T-cell (primary cell): Measurements from ENCODE around the gene BTBD1. TPM values are rescaled to one million over a fixed set of nuclear protein-coding genes. Genes with fewer than 3 reads are reported as not detected.

Experiments
- ATAC-seq, 4 experiments: fragments of 200-7000 bp in 3 of 4; fragments of 150-1000 bp in 1 of 4; cut with Tn5 transposase; replicated peaks in 1 of 4; 1 replicate in 3 of 4; 2 replicates in 1 of 4; pipeline ENCODE4 v1.10.0; 2021; ENCODE audit warnings: moderate library complexity in 3 of 4, mild to moderate bottlenecking in 2 of 4, moderate number of reproducible peaks in 1 of 4
- CTCF ChIA-PET, 2 donors: fragments of 300-600 bp; sonication (Branson Sonifier 250); formaldehyde crosslinking; loops; one replicate each; lab custom pipeline; 2022; ENCODE audit warnings: antibody characterized with exemption in 2 of 2; lab: Charles Lee
- POLR2A ChIA-PET, 2 donors: fragments of 300-600 bp; sonication (Branson Sonifier 250); formaldehyde crosslinking; loops; one replicate each; lab custom pipeline; 2022; ENCODE audit warnings: antibody characterized with exemption in 2 of 2; lab: Charles Lee
- DNase-seq, 35 experiments: peaks; one replicate each; pipeline versions ENCODE4 v3.0.0 to v3.0.0-alpha.2; 2013 to 2023
- H3K27ac ChIP-seq: one replicate; pipeline ENCODE4 v1.5.1; 2013; ENCODE audit warnings: low read length
- H3K27me3 ChIP-seq, 2 experiments: replicated peaks in 1 of 2; 1 replicate in 1 of 2; 2 replicates in 1 of 2; pipeline versions ENCODE4 v1.6.1 to v1.7.0; 2013; ENCODE audit warnings: low read length in 1 of 2, mixed read lengths in 1 of 2; ENCODE audit not compliant: control insufficient read depth in 2 of 2, insufficient read depth in 2 of 2; ENCODE audit errors: extremely low read depth in 1 of 2
- H3K36me3 ChIP-seq, 2 donors: 1 replicate in 1 of 2; 2 replicates in 1 of 2; pipeline versions ENCODE4 v1.6.1 to v1.7.0; 2013; ENCODE audit warnings: low read length in 1 of 2; ENCODE audit not compliant: control insufficient read depth in 2 of 2, insufficient read depth in 1 of 2; ENCODE audit errors: extremely low read depth in 1 of 2
- H3K4me1 ChIP-seq, 2 experiments: 1 replicate in 1 of 2; 2 replicates in 1 of 2; pipeline versions ENCODE4 v1.6.1 to v1.7.0; 2013; ENCODE audit warnings: low read length in 2 of 2, mixed read lengths in 1 of 2; ENCODE audit not compliant: insufficient read depth in 2 of 2, control insufficient read depth in 1 of 2; ENCODE audit errors: extremely low read depth in 1 of 2
- H3K4me3 ChIP-seq, 2 donors: 1 replicate in 1 of 2; 2 replicates in 1 of 2; pipeline versions ENCODE4 v1.5.1 to v1.7.0; 2013; ENCODE audit warnings: mild to moderate bottlenecking in 2 of 2, low read length in 1 of 2, moderate library complexity in 1 of 2; ENCODE audit not compliant: control insufficient read depth in 1 of 2; ENCODE audit errors: extremely low read depth in 1 of 2
- H3K9me3 ChIP-seq: 2 replicates; pipeline ENCODE4 v1.7.0; 2013
- H3K27ac Mint-ChIP-seq, 2 donors: one replicate each; pipeline ENCODE4 v1.8.0; 2020 to 2021; ENCODE audit warnings: mild to moderate bottlenecking in 2 of 2, mixed read lengths in 2 of 2
- H3K27me3 Mint-ChIP-seq, 2 donors: one replicate each; pipeline ENCODE4 v1.8.0; 2021 to 2022; ENCODE audit warnings: mixed read lengths in 2 of 2
- H3K36me3 Mint-ChIP-seq: one replicate; pipeline ENCODE4 v1.8.0; 2021; ENCODE audit warnings: mixed read lengths
- H3K4me1 Mint-ChIP-seq, 3 donors: one replicate each; pipeline ENCODE4 v1.8.0; 2020 to 2022; ENCODE audit warnings: mixed read lengths in 3 of 3, mild to moderate bottlenecking in 1 of 3
- H3K4me3 Mint-ChIP-seq, 3 donors: one replicate each; pipeline ENCODE4 v1.8.0; 2020 to 2022; ENCODE audit warnings: mild to moderate bottlenecking in 3 of 3, mixed read lengths in 3 of 3, moderate library complexity in 3 of 3
- H3K9me3 Mint-ChIP-seq, 3 donors: one replicate each; pipeline ENCODE4 v1.8.0; 2020 to 2022; ENCODE audit warnings: mixed read lengths in 3 of 3
- WGBS: methylation state at CpG from one replicate; pipeline ENCODE4 v1.1.5; 2013; ENCODE audit warnings: missing lambda C conversion rate; ENCODE audit not compliant: insufficient coverage; 5-methylcytosine and 5-hydroxymethylcytosine counted together
- total RNA-seq, 35 experiments: library from RNA in 6 of 35; stranded (reverse) in 6 of 35; fragments of 120-200 nt in 1 of 35; gene quantifications; one replicate each; pipeline versions ENCODE4 v1.2.1 to v1.2.4 and lab custom pipeline; 2013 to 2026

BTBD1 gene
- total RNA-seq (10 to 100 TPM; 34.8 to 38.4 (median 36.2) TPM), total RNA-seq (lab: John Stamatoyannopoulos, UW) (58.7 to 119 (median 83.5) reads per million in 29 experiments)
- 50.5 TPM for total RNA-seq (2013)

GRCh38 chr15:83066734-83067637 lies at the start of gene BTBD1:
BTBD1 (minus strand) TSS chr15:83067252; CDS start chr15:83067151, 101 bp downstream.
- Histone ChIP-seq H3K4me3 (peak within 1 kb of the TSS; percentile 82 to 91), H3K27me3 (no peaks in the 10 kb centered on the region), H3K36me3 (no peaks in the 10 kb centered on the region), H3K4me1 (peaks cover 17 to 21% of the 10 kb centered on the region in 2 experiments), H3K27ac (peak within 1 kb of the TSS; percentile 58), H3K9me3 (no peaks in the 10 kb centered on the region)
- H3K27ac Mint-ChIP-seq, result peak within 1 kb of the TSS; percentile 77 to 84
- H3K27me3 Mint-ChIP-seq, result no peaks in the 10 kb centered on the region
- H3K36me3 Mint-ChIP-seq, result no peaks in the 10 kb centered on the region
- WGBS, result under 1% methylated on average over 86 of the region's 90 CpGs
- DNase-seq (peak; percentile 46 to 85 (median 66)), ATAC-seq (peak; percentile 82 to 87 (median 86))
- ChIA-PET CTCF (interaction anchor here (0.5 to 1.3 kb wide), 3 partner anchors 9 to 56 kb away, joined by 3 to 5 read pairs (median 4); no protein-coding TSS in a partner anchor), POLR2A (interaction anchor here (0.6 to 0.9 kb wide), 4 partner anchors 31 to 259 kb away, joined by 3 to 10 read pairs (median 5); no protein-coding TSS in a partner anchor)
- H3K4me3 Mint-ChIP-seq, result peak within 1 kb of the TSS in 2 of 3 donors; percentile 69 to 87
- H3K4me1 Mint-ChIP-seq, result peaks cover 7 to 14% (median 8%) of the 10 kb centered on the region in 3 donors
- H3K9me3 Mint-ChIP-seq, result no peaks in the 10 kb centered on the region

- no peak for DNase-seq
- peaks cover 0 to 11% of the 10 kb centered on the region in 2 experiments for H3K27me3 ChIP-seq
- no peaks in the 10 kb centered on the region for H3K9me3 ChIP-seq
- POLR2A ChIA-PET, result no interaction called here
- Mint-ChIP-seq H3K4me1 (no peaks in the 10 kb centered on the region), H3K27me3 (peaks cover 6 to 10% of the 10 kb centered on the region in 2 donors), H3K4me3 (no peak overlapping the region), H3K27ac (no peak overlapping the region), H3K36me3 (no peaks in the 10 kb centered on the region), H3K9me3 (no peaks in the 10 kb centered on the region)
- H3K27ac ChIP-seq, result no peak overlapping the region
- H3K36me3 ChIP-seq, result no peaks in the 10 kb centered on the region
- ATAC-seq, result no peak
- H3K4me3 ChIP-seq, result no peak overlapping the region
- WGBS, result 80% methylated on average over 3 of the region's 11 CpGs
- CTCF ChIA-PET, result no interaction called here
- no peaks in the 10 kb centered on the region for H3K4me1 ChIP-seq
Observed at GRCh38 chr15:83115831-83116565, 48.9 kb upstream of the BTBD1 start.

GRCh38 chr15:83115410-83115809 lies 48.4 kb upstream of the BTBD1 start:
- H3K27ac ChIP-seq, result no peak overlapping the region
- H3K4me1 Mint-ChIP-seq, result no peaks in the 10 kb centered on the region
- H3K4me1 ChIP-seq, result no peaks in the 10 kb centered on the region
- CTCF ChIA-PET, result interaction anchor here in 1 of 2 donors (0.7 kb wide), 1 partner anchor 9 kb away, joined by 3 read pairs; no protein-coding TSS in a partner anchor
- peaks cover 8 to 14% of the 10 kb centered on the region in 2 donors for H3K27me3 Mint-ChIP-seq
- no peaks in the 10 kb centered on the region for H3K36me3 ChIP-seq
- no peak for ATAC-seq
- DNase-seq, result no peak
- no peak overlapping the region for H3K4me3 ChIP-seq
- H3K9me3 ChIP-seq, result no peaks in the 10 kb centered on the region
- POLR2A ChIA-PET, result no interaction called here
- no peak overlapping the region for H3K27ac Mint-ChIP-seq
- no peak overlapping the region for H3K4me3 Mint-ChIP-seq
- 100% methylated on average over 1 of the region's 3 CpGs for WGBS
- no peaks in the 10 kb centered on the region for H3K9me3 Mint-ChIP-seq
- no peaks in the 10 kb centered on the region for H3K36me3 Mint-ChIP-seq
- peaks cover 0 to 8% of the 10 kb centered on the region in 2 experiments for H3K27me3 ChIP-seq

- Mint-ChIP-seq H3K27me3 (peaks cover 14 to 17% of the 10 kb centered on the region in 2 donors), H3K36me3 (no peaks in the 10 kb centered on the region), H3K9me3 (no peaks in the 10 kb centered on the region), H3K4me1 (peaks cover 0 to 2% (median 0%) of the 10 kb centered on the region in 3 donors), H3K4me3 (no peak overlapping the region), H3K27ac (no peak overlapping the region)
- ATAC-seq (no peak), DNase-seq (no peak)
- ChIA-PET CTCF (interaction anchor here in 1 of 2 donors (0.7 kb wide), 1 partner anchor 10 kb away, joined by 3 read pairs; no protein-coding TSS in a partner anchor), POLR2A (no interaction called here)
- Histone ChIP-seq H3K9me3 (no peaks in the 10 kb centered on the region), H3K27ac (no peak overlapping the region), H3K27me3 (peaks cover 0 to 13% of the 10 kb centered on the region in 2 experiments), H3K4me1 (no peaks in the 10 kb centered on the region), H3K36me3 (no peaks in the 10 kb centered on the region), H3K4me3 (no peak overlapping the region)
- 100% methylated on average over 1 of the region's 6 CpGs for WGBS
Observed at GRCh38 chr15:83114856-83115255, 47.8 kb upstream of the BTBD1 start.

GRCh38 chr15:83113881-83114674 lies 47.0 kb upstream of the BTBD1 start:
- ChIA-PET CTCF (no interaction called here), POLR2A (no interaction called here)
- Histone ChIP-seq H3K4me1 (no peaks in the 10 kb centered on the region), H3K9me3 (no peaks in the 10 kb centered on the region), H3K36me3 (no peaks in the 10 kb centered on the region), H3K4me3 (no peak overlapping the region), H3K27ac (no peak overlapping the region), H3K27me3 (peaks cover 0 to 21% of the 10 kb centered on the region in 2 experiments)
- no peak for ATAC-seq
- H3K36me3 Mint-ChIP-seq, result no peaks in the 10 kb centered on the region
- peaks cover under 1 to 4% (median 3%) of the 10 kb centered on the region in 3 donors for H3K4me1 Mint-ChIP-seq
- no peak for DNase-seq
- no peak overlapping the region for H3K4me3 Mint-ChIP-seq
- no peaks in the 10 kb centered on the region for H3K9me3 Mint-ChIP-seq
- H3K27me3 Mint-ChIP-seq, result peaks cover 21 to 24% of the 10 kb centered on the region in 2 donors
- WGBS, result 90% methylated on average over 4 of the region's 5 CpGs
- no peak overlapping the region for H3K27ac Mint-ChIP-seq
